GM12878 (cell line): ENCODE measurements around the gene NHSL1. TPM values are rescaled to one million over a fixed set of nuclear protein-coding genes. Genes with fewer than 3 reads are reported as not detected.

ENCODE experiments used
- ATAC-seq: fragments of 200-7000 bp; cut with Tn5 transposase; 3 replicates; pipeline ENCODE4 v1.9.1; 2020; ENCODE audit warnings: mild to moderate bottlenecking, moderate library complexity
- BruUV-seq: library from RNA; stranded (reverse); fragments of 400-500 nt; replicated peaks from 2 replicates; lab custom pipeline; 2021; lab: Mats Ljungman, UMichigan
- CTCF ChIA-PET: fragments of 300-600 bp; sonication (Branson Sonifier 250); formaldehyde crosslinking; extraction: SDS; loops from one replicate; lab custom pipeline; 2021; ENCODE audit warnings: inconsistent platforms; lab: Yijun Ruan, JAX
- POLR2A ChIA-PET: fragments of 350-600 bp; formaldehyde crosslinking; extraction: SDS; loops from one replicate; lab custom pipeline; 2021; ENCODE audit warnings: inconsistent platforms; lab: Charles Lee
- RAD21 ChIA-PET: fragments of 300-600 bp; sonication (Branson Sonifier 250); formaldehyde crosslinking; loops from one replicate; lab custom pipeline; 2023; ENCODE audit warnings: antibody characterized with exemption; ENCODE audit not compliant: unreplicated experiment; lab: Charles Lee
- SMC1A ChIA-PET: fragments of 300-600 bp; sonication (Branson Sonifier 250); formaldehyde crosslinking; loops from one replicate; lab custom pipeline; 2023; ENCODE audit not compliant: unreplicated experiment, uncharacterized antibody; lab: Charles Lee
- DNase-seq: peaks from one replicate; pipeline ENCODE4 v3.0.0-alpha.2; 2011; ENCODE audit warnings: low read depth, low spot score
- FAIRE-seq: peaks from 3 replicates; lab custom pipeline; 2011; peaks lifted over from hg19 to GRCh38; lab: Jason Lieb, UNC
- H2AFZ ChIP-seq: 2 replicates; pipeline ENCODE4 v1.6.0; 2011; ENCODE audit warnings: low read depth, low read length, control low read depth; ENCODE audit not compliant: control insufficient read depth
- H3K27ac ChIP-seq: 2 replicates; pipeline ENCODE4 v1.5.1; 2011; ENCODE audit warnings: control low read depth; ENCODE audit not compliant: control insufficient read depth, insufficient read depth
- H3K27me3 ChIP-seq, 2 experiments: replicated peaks in 1 of 2; 2 replicates each; pipeline versions ENCODE4 v1.6.0 to v1.6.1; 2011; ENCODE audit warnings: low read length in 1 of 2; ENCODE audit not compliant: control insufficient read depth in 2 of 2, insufficient read depth in 2 of 2
- H3K36me3 ChIP-seq, 2 experiments: 2 replicates each; pipeline ENCODE4 v1.5.1; 2011; ENCODE audit warnings: low read length in 1 of 2; ENCODE audit not compliant: control insufficient read depth in 2 of 2, insufficient read depth in 2 of 2
- H3K4me1 ChIP-seq: 2 replicates; pipeline ENCODE4 v1.6.1; 2011; ENCODE audit warnings: mild to moderate bottlenecking, low read length, moderate library complexity, mixed read lengths; ENCODE audit not compliant: control insufficient read depth, insufficient read depth
- H3K4me2 ChIP-seq: 2 replicates; pipeline ENCODE4 v1.6.0; 2011; ENCODE audit warnings: control low read depth; ENCODE audit not compliant: control insufficient read depth, insufficient read depth
- H3K4me3 ChIP-seq: fragments of 200-600 bp; sonication (generic); 2 replicates; pipeline ENCODE4 v1.5.1; 2016
- H3K79me2 ChIP-seq: 2 replicates; pipeline ENCODE4 v1.6.0; 2011; ENCODE audit warnings: low read length; ENCODE audit not compliant: control insufficient read depth, insufficient read depth
- H3K9ac ChIP-seq: 2 replicates; pipeline ENCODE4 v1.8.0; 2011; ENCODE audit warnings: low read length, control low read depth, mixed read lengths; ENCODE audit not compliant: control insufficient read depth, insufficient read depth
- H3K9me3 ChIP-seq: replicated peaks from 3 replicates; pipeline ENCODE4 v1.5.1; 2011; ENCODE audit warnings: mild to moderate bottlenecking, low read length; ENCODE audit not compliant: control insufficient read depth, insufficient read depth
- H4K20me1 ChIP-seq: 2 replicates; pipeline ENCODE4 v1.6.0; 2011; ENCODE audit not compliant: control insufficient read depth, insufficient read depth
- CREM ChIP-seq: IDR thresholded peaks from 2 replicates; pipeline ENCODE4 v1.6.1; 2014; ENCODE audit warnings: antibody characterized with exemption, low read depth
- IRF5 ChIP-seq: fragments of 450-650 bp; IDR thresholded peaks from 2 replicates; pipeline ENCODE4 v1.6.1; 2017; ENCODE audit warnings: borderline replicate concordance
- NR2C2 ChIP-seq: IDR thresholded peaks from 2 replicates; pipeline ENCODE4 v1.6.1; 2011; ENCODE audit warnings: borderline replicate concordance, low read depth; ENCODE audit not compliant: control insufficient read depth, insufficient read length
- NRF1 ChIP-seq: conservative IDR thresholded peaks from 2 replicates; pipeline ENCODE4 v1.6.1; 2011; ENCODE audit warnings: mild to moderate bottlenecking, low read depth, low read length, improper control_type of control experiment
- SKIL ChIP-seq: fragments of 450-650 bp; IDR thresholded peaks from 2 replicates; pipeline ENCODE4 v1.6.1; 2017; ENCODE audit warnings: mild to moderate bottlenecking, low read depth, inconsistent platforms; ENCODE audit not compliant: poor library complexity, severe bottlenecking
- WGBS: methylation state at CpG from one replicate; pipeline ENCODE4 v1.1.6; 2016; ENCODE audit warnings: low lambda C conversion rate; ENCODE audit not compliant: insufficient replicate concordance, insufficient coverage; ENCODE audit errors: missing lambda C conversion rate; 5-methylcytosine and 5-hydroxymethylcytosine counted together
- in situ Hi-C: fragments of 300-500 bp; cut with MboI; formaldehyde crosslinking; loops from 9 replicates; pipeline ENCODE4 v1.14.3; 2018; ENCODE audit warnings: mixed read lengths
- intact Hi-C: fragments of 100-400 bp; cut with micrococcal nuclease; formaldehyde crosslinking; loops from one replicate; pipeline ENCODE4 v1.14.2; 2022; ENCODE audit not compliant: unreplicated experiment
- polyA plus RNA-seq, 11 experiments: library from polyadenylated mRNA; depleted of rRNA in 4 of 11; unstranded in 6 of 11; stranded (reverse) in 5 of 11; fragments of >200 nt; fragmentation: Nextera tagmentation in 4 of 11; fragmentation: Illumina TruSeq in 1 of 11; extraction: Ambion mirVana in 4 of 11; extraction: Trizol in 1 of 11; gene quantifications; 1 replicate in 1 of 11; 2 replicates in 10 of 11; pipeline versions ENCODE4 v1.2.1 to v1.2.3, GENCODE V29; 2011 to 2016; ENCODE audit warnings: inconsistent platforms in 2 of 11, missing spikeins in 2 of 11, low read depth in 1 of 11
- total RNA-seq, 4 experiments: library from RNA; depleted of rRNA in 3 of 4; stranded (reverse); fragments of >200 nt in 3 of 4; fragmentation: Illumina TruSeq in 1 of 4; extraction: Trizol in 1 of 4; gene quantifications; 2 replicates each; pipeline versions ENCODE4 v1.2.1 to v1.2.3, GENCODE V29; 2013 to 2021

NHSL1 gene
- total and polyA plus RNA-seq, 10 of the 15 experiments (the other 5 are each of a cell fraction or from before 2014, with no cell fraction given): 0.26 to 14.1 (median 0.90) TPM

GRCh38 chr6:138529478-138529877 is 30.2 kb upstream of the NHSL1 start:
- TF ChIP-seq NRF1: no peak
- no peak for TF ChIP-seq CREM
- TF ChIP-seq SKIL: no peak
- no peak for TF ChIP-seq IRF5
- no peak for TF ChIP-seq NR2C2
- H2AFZ ChIP-seq: no peak overlapping the region
- DNase-seq: no peak
- no peaks in the 10 kb centered on the region for H4K20me1 ChIP-seq
- in situ Hi-C loops (no loop called here), intact Hi-C loops (no loop called here)
- no peak for ATAC-seq
- WGBS: 74% methylated on average over 3 of the region's 3 CpGs
- no peaks in the 10 kb centered on the region for H3K79me2 ChIP-seq
- no peaks in the 10 kb centered on the region for H3K27me3 ChIP-seq
- RAD21 ChIA-PET: no interaction called here
- no peak overlapping the region for H3K27ac ChIP-seq
- no peak overlapping the region for H3K4me3 ChIP-seq
- no peak overlapping the region for H3K9ac ChIP-seq
- H3K9me3 ChIP-seq: no peaks in the 10 kb centered on the region
- no peaks in the 10 kb centered on the region for H3K4me1 ChIP-seq
- BruUV-seq: no TSS peak
- H3K4me2 ChIP-seq: no peak overlapping the region
- CTCF ChIA-PET: interaction anchor here (1.1 to 1.2 kb wide), 2 partner anchors 11 to 47 kb away, joined by 3 to 4 read pairs; no protein-coding TSS in a partner anchor
- FAIRE-seq: no peak
- SMC1A ChIA-PET: interaction anchor here (1.0 kb wide), 1 partner anchor 9 kb away, joined by 3 read pairs; no protein-coding TSS in a partner anchor
- POLR2A ChIA-PET: no interaction called here
- no peaks in the 10 kb centered on the region for H3K36me3 ChIP-seq
